ENCODE measurements around the gene TMEM130.

Gene TMEM130, protein sequence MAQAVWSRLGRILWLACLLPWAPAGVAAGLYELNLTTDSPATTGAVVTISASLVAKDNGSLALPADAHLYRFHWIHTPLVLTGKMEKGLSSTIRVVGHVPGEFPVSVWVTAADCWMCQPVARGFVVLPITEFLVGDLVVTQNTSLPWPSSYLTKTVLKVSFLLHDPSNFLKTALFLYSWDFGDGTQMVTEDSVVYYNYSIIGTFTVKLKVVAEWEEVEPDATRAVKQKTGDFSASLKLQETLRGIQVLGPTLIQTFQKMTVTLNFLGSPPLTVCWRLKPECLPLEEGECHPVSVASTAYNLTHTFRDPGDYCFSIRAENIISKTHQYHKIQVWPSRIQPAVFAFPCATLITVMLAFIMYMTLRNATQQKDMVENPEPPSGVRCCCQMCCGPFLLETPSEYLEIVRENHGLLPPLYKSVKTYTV

DNA sequence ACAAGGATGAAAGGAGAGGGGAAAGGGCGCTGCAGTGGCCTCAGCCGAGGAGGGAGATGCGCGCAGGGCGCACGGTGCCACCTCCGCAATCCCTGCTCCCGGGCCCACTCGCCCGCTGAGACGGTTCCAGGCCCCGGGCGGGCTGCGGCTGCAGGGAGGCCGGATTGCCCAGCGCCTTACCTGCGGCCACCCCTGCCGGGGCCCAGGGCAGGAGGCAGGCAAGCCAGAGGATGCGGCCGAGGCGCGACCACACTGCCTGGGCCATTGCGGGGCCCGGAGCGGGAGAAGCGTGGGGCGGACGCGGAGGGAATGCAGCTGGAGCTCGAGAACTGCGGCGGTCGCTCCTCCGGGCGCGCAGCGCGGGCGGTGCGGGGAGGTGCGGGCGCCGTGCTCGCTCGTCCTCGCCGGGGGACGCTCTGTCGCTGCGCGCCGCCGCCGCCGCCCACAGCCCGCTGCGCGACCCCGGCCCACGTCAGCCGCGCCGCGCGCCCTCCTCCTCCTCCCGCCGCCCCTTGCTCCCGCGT, at the start of gene TMEM130:
TMEM130 (minus strand) TSS at position 418 of the 524 bp plus-strand sequence; CDS start at position 265, 153 bp downstream.
- DNase-seq, result no peak

DNA sequence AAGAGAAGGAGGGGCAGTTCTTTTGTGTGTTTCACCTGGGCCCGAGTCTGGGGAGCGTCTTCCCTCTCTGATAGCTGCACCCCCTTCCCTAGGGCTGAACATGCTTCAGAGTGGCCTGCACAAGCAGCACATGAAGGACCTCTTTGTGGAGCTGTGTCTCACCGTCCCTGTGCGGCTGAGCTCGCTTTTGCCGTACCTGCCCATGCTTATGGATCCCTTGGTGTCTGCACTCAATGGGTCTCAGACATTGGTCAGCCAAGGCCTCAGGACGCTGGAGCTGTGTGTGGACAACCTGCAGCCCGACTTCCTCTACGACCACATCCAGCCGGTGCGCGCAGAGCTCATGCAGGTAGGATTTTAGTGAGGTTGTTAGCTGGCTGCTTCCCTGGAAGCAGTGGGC, 47.5 kb upstream of the TMEM130 start:
- no peak for DNase-seq

DNA sequence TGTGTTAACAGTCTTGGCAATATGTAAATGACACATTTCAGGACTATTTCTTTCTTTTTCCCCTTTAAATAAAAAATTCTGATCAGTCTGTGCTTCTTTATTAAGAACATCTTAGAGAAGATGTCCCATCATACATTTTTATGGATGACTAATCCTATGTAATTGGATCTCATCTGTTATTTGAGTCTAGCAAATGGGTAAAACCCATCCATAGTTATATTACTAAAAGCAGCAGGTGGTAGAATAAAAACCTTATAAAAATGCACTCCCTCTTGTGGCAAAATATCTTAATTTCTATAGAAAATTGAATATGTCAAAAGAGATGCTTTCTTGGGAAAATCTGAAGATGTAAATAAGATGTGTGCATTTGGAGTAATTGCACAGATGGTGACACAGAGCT, 43.8 kb upstream of the TMEM130 start:
- DNase-seq, result no peak

DNA sequence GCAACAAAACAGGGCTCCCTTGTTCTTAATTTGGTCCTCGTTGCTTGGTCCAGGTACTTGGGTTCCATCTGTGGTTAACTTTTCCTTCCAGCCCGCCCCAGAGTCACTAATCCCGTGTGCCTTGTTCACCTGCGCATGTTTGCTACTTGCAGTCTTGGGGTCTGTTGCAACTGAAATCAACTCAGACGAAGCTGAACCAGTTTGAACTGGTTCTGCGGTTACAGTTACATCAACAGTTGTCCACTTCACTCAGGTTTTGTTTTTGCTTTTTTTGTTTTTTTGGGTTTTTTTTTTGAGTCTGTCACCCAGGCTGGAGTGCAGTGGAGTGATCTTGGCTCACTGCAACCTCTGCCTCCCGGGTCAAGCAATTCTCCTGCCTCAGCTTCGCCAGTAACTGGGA, 43.2 kb upstream of the TMEM130 start:
- no peak for DNase-seq

DNA sequence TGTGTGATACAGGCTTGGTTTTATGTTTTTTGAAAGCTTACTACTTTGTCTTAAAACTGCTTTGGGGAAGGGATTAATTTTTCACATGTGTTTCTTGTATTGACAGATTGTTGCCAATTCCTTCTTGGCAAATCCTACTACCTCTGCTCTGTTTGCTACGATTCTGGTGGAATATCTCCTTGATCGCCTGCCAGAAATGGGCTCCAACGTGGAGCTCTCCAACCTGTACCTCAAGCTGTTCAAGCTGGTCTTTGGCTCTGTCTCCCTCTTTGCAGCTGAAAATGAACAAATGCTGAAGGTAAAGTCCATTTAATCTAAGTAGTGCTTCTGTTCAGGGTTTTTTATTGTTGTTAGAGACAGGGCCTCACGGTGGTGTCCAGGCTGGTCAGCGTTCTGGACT, 42.1 kb upstream of the TMEM130 start:
- DNase-seq, result no peak

DNA sequence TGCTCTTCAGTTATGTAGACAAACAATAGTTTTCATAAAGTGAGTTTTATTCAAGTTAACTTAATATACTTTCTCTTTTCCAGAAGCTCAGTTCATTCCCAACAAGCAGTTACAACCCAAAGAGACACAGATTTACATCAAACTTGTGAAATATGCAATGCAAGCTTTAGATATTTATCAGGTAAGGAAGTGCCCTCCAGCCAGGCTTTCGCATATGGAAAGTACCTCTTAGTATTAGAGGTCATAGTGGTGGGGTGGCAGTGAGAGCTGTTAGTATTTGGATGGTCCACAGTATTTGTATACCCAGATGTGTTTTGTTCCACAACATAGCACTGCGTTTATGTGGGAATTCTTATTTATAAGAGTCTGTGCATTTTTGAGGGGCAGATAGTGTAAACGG, 40.6 kb upstream of the TMEM130 start:
- no peak for DNase-seq

DNA sequence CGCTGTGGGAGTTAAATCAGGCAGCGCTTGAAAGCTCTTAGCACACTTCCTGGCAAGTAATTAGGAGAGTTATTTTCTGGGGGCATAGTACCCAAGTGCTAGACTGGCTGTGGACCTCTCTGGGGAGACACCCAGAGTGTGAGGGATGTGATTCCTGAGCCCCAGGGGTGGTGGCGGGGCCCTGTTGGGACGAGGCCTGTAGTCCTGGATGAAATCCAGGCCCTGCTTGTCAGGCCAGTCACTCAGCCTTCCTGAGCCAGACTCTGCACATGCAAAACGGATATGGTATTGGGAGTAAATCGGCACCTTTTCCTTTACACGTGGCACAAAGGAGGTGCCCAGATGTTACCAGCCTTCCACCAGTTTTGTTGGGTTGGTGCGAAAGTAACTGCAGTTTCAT, 39.7 kb upstream of the TMEM130 start:
- DNase-seq, result no peak

DNA sequence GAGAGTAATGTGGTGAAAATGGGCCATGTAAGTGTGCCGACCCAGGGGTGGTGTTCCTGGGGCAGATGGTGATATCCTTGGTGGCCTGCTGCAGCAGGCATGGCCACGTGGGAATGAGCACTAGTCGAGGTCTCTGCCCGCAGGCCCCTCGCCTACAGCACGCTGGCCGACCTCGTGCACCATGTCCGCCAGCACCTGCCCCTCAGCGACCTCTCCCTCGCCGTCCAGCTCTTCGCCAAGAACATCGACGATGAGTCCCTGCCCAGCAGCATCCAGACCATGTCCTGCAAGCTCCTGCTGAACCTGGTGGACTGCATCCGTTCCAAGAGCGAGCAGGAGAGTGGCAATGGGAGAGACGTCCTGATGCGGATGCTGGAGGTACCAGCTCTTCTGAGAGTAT, 38.8 kb upstream of the TMEM130 start:
- DNase-seq, result no peak

DNA sequence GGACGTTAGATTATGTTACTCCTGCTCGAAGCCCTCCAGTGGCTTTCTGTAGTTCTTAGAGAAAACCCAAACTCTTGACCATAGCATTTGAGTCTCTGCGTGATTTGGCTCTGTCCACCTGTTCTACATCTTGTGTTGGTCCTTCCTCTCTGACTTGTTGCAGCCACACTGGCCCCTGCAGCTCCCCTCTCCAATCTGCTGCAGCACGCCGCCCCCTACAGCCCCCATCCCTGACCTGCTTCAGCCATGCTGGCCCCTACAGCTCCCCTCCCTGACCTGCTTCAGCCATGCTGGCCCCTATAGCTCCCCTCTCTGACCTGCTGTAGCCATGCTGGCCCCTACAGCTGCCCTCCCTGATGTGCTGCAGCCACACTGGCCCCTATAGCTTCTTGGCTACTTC, 37.8 kb upstream of the TMEM130 start:
- no peak for DNase-seq

DNA sequence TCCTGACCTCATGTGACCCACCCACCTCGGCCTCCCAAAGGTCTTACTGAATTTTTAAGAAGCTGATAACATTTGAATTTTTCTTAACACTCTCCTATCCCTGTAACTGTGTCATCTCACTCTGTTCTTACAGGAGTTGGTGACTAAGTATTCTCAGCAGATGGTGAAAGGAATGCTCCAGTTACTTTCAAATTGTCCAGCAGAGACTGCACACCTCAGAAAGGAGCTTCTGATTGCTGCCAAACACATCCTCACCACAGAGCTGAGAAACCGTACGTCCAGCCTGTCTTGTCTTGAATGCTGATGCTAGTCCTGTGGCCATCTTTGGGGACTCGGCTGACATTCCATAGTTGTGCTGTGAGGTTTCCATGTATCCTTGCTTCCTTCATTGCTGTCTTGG, 33.4 kb upstream of the TMEM130 start:
- DNase-seq, result no peak

DNA sequence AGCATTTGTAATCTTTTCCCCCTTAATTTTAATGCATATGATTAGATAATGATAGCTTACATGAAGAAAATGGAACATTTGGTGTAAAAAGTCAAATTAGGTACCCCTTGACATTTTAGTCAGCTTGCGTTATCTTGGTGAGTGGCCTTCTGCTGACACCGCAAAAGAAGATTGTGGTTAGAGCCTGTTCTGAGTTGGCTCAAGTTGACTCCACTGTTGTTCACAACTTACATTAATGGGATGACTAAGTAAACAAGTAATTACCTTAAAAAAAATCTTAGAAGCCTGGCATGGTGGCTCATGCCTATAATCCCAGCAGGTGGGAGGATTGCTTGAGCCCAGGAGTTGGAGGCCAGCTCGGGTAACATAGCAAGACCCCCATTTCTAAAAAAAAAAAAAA, 32.7 kb upstream of the TMEM130 start:
- no peak for DNase-seq

DNA sequence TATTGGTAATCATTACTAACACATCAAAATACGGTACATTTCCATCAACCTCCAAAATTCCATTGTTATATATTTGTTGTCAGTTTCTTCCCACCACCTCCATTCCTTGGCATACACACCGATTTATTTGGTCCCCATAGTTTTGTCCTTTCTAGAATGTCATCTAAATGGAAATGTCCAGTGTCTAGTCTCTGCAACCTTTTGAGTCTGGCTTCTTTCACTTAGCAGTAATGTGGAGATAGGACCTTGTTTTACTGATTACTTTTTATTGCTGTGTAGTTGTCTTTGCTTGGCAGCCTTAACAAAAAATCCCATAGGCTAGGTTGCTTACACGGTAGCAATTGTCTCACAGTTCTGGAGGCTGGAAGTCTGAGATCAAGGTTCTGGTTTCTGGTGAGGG, 31.0 kb upstream of the TMEM130 start:
- no peak for DNase-seq

DNA sequence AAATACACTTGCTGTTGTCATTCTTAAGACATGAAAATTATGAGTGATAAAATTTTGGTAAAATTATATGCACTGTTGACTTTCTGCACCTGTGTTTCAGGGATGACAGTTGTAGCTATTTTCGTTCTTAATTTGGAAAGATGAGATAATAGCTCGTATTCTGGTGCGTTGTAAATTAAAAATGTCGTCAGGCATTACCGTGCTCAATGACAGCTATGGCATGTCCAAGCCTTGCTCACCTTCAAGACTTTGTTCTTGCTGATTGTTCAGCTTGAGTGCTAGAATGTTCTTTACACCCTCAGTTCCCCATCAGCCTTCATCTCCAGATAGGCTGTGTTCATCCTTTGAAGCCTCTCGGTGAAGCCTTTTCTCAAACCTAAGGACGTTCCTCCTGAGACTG, 30.0 kb upstream of the TMEM130 start:
- no peak for DNase-seq

DNA sequence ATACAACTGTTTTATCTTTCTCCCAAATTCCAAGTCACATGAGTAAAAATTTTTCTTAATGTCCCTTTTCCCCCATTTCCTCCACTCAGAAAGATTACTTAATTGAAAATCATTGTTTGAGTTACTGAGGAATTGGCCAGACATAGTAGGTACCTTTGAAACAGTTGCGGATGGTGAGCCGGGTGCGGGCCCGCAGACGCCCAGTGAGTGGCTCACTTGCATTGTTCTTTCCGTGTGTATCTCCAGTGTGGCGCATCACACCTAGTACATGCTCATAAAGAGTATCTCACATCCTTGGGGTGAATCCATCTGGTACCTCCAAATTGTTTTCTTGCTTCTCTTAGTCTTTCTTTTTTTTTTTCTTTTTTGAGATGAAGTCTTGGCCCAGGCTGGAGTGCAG, 22.8 kb upstream of the TMEM130 start:
- no peak for DNase-seq

DNA sequence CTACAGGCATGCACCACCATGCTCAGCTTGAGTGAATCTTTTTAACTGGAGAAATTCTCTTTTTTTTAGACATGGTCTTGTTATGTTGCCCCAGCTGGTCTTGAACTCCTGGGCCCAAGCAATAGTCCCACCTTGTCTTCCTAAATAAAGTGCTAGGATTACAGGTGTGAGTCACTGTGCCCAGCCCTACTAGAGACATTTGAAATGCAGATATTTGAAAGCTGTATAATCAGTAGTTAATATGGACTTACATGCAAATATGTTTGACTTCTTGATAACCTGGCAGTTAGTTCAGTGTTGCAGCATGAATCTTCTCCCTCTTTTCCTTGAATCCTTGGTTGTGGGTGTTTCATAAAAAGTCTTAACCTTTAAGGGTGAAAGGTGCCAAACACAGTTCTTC, 17.2 kb upstream of the TMEM130 start:
- no peak for DNase-seq

DNA sequence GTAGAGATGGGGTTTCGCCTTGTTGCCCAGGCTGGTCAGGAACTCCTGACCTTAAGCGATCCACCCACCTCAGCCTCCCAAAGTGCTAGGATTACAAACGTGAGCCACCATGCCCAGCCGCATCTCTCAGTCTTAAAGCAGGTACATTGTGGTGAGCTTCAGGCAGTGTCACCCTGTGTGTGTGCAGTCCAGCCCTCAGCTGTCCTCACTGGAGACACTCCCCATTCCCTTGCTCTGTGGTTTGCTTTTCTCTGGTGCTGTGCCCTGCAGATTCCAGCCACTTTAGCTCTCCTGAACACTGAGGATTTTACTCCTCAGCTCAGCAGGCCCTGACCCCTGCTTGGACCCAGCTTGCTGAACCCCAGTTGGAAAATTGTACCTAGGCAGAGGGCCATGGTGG, 14.6 kb upstream of the TMEM130 start:
- no peak for DNase-seq

DNA sequence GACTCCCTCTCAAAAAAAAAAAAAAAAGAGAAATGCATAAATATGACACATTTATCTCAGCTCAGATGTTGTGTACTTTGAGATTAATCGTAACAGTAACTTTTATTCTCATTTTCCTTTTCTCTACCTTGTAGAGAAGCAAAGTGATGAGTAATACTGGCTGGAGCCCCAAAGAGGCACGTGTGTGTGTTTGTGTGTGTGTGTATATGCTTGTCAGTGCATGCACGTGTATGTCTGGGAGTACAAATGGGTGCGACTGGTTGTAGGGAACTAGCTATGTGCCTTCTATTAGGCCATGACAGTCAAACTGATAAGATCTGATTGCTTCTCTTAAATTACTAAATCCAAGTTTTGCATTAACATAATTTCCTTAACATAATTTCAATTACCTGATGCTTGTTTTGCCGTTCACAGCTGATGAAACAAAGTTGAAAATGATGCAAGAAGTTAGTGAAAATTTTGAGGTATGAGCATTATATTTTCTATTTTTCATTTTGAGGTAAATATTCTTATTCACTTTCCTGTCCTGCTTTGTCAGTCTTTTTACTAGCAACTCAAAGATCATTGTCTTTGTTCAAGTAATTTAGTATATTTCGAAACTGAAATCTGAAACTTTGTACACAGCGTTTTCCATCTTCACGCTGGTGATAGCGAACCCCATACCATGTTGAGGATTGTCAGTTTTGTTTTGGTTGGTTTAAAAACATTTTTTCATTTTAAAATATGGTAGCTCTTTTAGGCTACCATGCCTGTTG, 11.9 kb upstream of the TMEM130 start:
- peak; percentile 70 for DNase-seq

DNA sequence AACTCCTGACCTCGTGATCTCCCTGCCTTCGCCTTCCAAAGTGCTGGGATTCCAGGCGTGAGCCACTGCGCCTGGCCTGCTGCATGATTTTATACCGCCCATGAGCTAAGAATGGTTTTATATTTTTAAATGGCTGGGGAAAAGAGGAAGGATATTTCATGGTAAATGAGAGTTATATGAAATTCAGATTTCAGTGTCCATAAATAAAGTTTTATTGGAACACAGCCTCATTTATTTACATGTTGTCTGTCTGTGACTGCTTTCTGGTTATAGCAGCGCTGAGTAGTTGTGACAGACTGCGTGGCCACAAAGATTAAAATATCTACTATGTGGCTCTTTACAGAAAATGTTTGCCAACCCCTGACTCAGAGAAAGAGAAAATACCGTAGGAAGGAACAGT, 10.7 kb upstream of the TMEM130 start:
- no peak for DNase-seq

DNA sequence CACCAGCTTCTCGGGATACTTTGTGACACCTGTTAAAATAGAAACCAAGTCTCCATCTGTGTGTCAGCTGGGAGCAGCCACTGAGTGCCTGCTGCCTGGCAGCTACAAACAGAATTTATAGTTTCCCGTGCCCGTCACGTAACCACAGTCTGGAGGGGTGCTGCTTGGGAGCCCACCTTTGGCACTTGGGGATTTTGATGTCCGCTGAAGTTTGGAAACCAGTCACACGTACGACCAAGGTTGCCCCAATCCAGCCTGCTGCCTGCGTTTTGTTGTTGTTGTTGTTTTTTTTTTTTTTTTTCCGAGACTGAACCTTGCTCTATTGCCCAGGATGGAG, 10.1 kb upstream of the TMEM130 start:
- DNase-seq, result no peak

DNA sequence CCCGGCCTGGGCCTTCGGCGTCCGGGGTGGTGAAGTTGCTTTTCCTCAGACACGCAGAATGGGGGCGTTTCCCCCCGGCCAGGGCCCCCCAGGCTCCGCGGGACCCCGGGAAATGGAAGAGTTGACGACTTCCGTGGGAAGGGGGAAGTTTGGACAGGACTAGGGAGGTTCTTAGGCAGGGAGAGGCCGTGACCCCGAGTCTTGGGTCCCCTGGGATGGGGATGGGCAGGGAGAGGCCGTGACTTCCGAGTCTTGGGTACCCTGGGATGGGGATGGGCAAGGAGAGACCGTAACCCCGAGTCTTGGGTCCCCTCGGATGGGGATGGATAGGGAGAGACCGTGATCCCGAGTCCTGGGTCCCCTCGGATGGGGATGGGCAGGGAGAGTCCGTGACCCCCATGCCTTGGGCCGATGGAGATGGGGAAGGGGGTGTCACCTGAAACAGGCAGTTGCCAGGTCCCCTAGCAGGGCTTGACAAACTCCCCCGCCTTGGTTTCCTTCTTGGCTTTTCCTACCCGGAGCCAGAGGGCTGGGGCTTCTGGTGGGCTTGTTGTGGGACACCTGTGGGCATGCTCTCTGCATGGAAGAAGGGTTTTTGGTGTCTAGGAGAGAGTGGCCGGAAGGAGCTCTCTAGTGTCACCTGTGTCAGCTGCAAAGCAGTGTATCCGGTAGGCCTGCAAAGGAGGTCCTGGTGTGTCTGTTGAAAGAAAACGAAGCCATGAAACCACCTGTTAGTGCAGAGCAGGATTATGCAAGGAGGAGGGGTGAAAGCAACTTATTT, 9.6 kb upstream of the TMEM130 start:
- peak; percentile 97 for DNase-seq

DNA sequence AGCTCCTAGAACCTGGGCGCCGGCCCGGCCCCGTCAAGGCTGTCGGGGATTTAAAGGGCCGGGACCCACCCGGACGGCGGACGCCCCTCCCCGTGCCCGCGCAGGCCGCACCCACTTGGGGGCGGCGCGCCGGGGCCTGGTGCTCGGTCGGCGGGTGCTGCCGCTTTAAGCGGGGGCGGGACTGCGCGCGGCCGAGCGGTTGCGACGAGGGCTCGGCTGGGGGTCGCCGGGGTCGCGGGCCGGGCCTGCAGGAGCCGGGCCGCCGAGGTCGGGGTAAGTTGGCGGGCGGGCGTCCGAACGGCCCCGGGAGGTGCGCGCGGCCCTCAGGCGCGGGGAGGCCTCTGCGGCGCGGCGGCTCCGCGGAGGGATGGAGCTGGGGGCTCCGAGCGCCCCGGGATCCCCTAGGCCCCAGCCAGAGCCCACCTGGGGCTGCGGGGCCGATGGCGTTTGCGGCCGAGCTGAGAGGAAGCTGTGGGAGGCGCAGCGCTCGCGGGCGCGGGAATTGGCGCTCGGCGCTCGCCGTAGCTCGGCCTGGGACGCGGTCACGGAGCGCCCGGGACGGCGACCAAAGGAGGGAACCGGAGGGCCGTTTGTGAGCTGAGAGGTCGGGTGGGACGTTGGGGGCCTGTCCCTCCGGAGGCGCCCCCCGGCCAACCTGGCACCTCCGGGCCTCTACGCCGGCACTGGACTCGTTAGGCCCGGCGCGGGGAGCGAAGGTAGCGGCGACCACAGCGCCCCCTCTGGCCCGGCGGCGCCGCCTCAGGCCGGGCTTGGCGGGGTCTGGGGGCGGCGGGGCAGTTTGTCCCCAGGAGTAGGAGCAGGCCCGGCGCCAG, 8.8 kb upstream of the TMEM130 start, which contains the start of gene TRRAP:
TRRAP (plus strand) TSS at position 168 of the 833 bp plus-strand sequence. CDS start 2,619 bp downstream, outside the sequence.
- peak; percentile 84 for DNase-seq

DNA sequence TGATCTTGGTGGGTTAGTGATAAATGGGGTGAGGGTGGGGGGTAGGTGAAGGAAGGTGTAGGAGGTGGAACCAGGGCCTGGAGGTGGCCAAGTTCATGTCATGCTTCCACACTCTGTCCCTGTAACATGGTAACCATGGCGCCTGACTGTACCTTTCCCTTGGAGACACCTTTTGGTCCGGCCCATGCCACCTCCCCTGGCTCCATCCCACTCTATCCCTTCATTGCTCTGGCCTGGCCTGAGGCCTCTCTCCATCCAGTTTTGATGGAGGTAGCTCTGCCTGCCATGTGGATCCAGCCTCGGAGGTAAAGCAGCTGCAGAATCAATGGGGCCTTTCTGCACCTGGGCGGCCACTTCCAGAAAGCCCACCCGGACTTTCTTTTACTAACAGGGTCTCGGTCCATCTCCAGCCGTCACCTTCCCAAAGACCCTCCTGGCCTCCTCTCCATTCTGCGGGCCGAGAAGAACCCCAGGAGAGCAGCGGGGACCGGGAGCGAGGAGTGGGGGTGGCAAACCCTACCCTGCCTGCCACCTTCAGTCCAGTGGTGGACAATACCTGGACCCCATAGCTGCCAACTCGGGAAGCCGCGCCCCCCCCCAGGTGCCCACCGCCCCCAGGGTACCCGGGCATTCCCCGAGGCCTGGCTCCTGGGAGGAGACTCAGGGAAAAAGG, 8.0 kb upstream of the TMEM130 start:
- no peak for DNase-seq
